Amygdala (tissue), 56 donors: Measurements from ENCODE around the gene MRGPRX3.
"Not testable (repeated sequence)": the region's sequence is repeated elsewhere in the genome, so short reads cannot be mapped to it uniquely, and the experiment has no call there.

ENCODE experiments used
- DNase-seq, 56 donors: peaks; one replicate each; lab custom pipeline; 2025; lab: John Stamatoyannopoulos, UW

MRGPRX3 gene

DNA sequence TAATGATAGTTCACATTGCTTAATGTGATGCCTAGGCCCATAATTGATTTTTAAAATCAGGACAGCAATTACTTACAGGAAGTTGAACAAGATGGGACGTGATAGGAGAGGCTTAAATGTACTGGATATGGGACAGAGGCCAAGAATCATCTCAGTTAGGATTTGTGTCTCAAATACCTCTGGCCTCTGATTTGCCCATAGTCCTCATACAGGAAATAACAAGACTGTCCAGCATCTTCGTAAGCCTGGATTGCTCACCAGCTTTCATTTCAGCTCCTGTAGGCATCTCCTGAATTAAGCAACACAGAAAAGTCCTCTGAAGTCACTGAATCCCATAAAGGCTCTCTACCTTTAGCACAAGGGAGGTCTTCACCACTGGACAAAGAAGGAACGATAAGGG lies at the start of gene MRGPRX3:
Gene MRGPRX3 (plus strand): TSS at position 231 of the 400 bp plus-strand sequence. CDS start 4,632 bp downstream, outside the sequence.
- DNase-seq = no peak

DNA sequence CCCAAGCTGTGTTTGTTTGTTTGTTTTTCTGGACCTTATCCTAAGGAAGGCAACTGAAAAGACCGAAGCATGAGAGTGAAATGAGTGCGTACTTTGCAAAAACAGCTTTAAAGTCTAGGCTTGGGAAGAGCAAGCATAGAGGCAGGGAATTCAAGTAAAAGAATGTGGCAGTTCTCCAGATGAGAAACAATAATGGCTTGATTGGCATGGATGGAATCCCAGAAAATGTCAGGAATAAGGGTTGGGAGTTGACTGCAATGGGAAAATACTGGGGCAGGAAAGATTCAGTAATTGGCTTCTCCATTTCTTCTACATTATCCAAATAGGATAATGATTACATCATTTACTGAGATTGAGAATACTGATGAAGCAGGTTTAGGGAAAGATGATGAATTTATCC lies 44.0 kb upstream of the MRGPRX3 start:
- DNase-seq = no peak

DNA sequence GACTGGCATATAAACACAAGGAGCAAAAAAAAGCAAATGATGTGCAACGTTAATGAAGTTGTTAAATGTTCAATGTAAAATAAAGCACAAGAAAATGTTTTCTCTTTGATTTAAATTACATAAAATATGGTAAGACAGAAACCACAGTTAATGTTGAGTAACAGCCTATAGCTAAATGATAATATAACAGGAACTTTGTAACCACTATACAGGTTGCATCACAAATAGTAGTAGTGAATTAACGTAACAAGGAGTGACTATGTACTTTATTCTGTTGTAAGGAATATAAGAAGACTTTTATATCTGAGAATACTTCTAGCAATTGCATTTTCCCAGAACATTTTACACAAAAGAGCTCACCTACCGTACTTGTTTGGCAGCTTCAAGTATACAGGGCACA lies 43.4 kb upstream of the MRGPRX3 start:
- no peak for DNase-seq

DNA sequence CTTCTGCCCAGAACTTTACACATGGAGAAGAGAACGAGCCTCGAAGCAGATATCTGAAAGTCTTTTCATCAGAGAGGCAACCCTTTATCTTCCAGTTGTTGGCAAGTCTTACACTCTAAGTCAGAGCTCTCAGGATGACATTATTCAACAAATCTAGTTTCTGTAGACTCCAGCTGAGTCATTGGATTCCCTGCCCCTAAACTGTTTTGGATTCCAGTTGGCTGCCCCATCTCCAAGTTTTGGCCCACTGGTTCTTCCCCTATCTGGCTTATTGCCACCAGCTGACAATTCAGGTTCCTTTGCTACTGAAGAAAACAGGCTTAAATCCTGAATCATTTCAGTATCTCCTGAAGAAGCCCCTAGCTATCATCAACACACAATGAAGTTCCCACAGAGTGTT lies 40.6 kb upstream of the MRGPRX3 start:
- no peak for DNase-seq

DNA sequence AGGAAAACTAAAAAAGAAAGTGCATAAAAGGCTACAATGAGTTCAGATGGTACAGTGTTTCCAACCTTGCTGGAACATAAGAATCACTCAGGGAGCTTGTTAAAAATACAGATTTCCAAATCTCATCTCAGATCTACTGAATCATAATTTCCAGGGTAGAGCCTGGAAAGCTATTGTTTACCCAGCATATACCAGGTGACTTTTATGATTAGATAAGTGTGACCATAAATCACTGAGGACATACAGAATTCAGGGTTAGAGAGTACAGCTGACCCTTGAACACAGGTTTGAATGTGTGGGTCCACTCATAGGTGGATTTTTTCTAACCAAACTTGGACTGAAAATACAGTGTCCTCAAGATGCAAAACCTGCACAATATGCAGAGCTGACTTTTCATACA lies 38.4 kb upstream of the MRGPRX3 start:
- DNase-seq = no peak

DNA sequence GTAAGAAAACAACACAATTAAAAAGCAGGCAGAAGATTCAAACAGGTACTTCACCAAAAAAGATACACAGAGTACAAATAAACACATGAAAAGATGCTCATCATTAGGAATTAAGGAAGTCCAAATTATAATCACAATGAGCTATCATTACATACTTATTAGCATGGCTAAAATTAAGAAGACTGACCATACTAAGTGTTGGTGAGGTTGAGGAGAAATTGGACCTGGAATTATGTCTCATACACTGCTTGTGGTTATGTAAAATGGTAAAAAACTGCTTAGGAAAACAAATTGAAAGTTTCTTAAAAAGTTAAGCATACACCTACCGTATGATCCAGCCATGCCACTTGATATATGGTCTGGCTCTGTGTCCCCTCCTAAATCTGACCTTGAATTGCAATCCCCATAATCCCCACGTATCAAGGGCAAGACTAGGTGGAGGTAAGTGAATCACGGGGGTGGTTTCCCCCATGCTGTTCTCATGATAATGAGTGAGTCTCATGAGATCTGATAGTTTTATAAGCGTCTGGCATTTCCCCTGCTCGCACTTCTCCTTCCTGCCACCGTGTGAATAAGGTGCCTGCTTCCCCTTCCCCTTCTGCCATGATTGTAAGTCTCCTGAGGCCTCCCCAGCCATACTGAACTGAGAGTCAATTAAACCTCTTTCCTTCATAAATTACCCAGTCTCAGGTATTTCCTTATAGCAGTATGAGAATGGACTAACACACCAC lies 31.3 kb upstream of the MRGPRX3 start:
- no peak for DNase-seq

DNA sequence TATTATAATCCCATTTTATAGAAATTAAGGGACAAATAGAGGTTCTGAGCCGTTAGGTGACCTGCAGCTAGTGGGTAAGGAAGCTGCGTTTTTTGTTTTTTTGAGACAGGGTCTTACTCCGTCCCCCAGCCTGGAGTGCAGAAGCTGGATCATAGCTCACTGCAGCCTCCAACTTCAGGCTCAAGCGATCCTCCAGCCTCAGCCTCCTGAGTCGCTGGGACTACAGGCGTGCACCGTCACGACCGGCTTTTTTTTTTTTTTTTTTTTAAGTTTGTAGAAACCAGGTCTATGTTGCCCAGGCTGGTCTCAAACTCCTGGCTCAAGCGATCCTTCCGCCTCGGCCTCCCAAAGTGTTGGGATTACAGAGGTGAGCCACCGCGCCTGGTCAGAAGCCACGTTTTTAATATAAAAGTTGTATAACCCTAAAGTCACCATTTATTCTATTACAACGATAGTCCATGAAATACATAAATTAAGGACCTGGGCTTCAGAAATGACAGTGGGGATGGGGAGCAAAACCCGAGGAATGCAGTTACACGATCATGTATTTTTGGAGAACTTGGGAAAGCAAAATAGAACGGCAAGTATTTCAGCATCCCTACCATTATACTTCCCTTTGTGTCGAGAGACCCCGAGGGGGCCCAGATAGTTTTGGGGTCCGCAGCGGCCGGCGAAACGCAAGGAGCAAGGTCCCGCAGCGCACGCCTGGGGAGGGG lies 27.1 kb upstream of the MRGPRX3 start:
- no peak for DNase-seq

DNA sequence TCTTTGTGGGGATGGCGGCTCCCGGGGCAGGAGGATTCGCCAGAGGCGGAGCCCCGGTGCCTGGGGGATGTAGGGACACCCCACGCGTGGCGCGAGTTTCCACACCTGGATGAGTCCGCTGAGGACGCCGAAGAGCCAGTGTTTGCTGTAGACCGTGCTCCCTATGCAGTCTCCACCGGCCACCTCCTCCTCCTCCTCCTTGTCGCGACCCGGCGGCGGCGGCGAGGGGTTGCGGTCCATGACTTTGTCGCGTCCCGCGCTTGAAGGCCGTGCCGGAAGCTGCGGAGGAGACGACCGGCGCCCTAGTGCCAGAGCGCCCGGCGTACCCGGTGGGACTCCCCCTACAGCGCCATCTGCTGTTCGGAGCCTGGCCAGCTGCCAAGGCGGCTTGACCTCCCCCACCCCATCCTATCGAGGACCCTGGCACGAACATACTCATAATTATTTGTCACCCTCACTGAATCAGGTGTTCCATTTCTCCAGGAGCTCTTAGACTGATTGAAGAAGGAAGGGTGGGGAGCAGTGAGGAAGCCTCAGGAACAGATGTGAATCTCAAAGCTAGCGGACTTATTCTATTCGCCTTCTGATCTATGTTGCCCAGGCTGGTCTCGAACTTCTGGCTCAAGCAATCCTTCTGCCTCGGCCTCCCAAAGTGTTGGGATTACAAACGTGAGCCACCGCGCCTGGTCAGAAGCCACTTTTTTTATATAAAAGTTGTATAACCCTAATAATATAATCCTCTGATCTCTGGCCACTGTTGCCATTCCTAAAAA lies 26.4 kb upstream of the MRGPRX3 start, which contains the start of gene SAAL1:
Gene SAAL1 (minus strand): TSS at position 281 of the 773 bp plus-strand sequence. CDS start 41 bp downstream, at position 240.
- peak; percentile 15 to 90 (median 70) for DNase-seq

DNA sequence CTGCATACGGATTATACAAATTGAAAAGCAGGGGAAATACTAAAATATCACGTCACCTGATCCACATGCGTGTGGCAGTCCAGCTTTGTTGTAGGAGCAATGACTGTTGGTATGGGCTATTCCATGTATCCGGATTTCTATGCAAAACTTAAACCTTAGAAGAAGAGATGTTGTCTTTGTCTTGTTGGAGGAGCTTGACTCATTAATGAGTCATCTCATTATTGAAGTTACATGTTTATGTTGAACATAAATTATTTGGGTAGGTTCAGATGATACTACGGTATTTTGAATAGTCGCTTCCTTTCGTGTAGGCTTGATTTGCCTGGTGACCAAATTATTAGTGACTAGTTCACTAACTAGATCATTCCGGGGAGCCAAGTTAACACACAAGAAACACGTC lies 25.7 kb upstream of the MRGPRX3 start:
- no peak for DNase-seq

DNA sequence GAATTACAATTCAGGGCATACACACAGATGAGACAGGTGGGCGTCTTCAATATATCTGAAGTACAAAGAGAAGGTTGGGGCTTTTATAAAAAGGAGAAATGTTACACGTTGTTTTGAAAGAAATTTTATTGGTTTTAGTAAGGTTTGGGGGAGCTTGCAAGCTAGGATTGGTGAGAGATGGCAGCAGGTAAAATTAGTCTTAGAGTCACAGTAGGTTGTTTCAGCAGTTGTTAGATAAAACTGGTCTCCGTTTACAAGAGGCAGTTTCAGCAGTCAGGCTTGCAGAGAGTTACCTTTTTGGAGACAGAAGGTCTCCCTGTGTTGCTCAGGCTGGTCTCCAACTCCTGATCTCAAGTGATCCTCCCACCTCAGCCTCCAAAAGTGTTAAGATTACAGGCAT lies 24.1 kb upstream of the MRGPRX3 start:
- DNase-seq = no peak

DNA sequence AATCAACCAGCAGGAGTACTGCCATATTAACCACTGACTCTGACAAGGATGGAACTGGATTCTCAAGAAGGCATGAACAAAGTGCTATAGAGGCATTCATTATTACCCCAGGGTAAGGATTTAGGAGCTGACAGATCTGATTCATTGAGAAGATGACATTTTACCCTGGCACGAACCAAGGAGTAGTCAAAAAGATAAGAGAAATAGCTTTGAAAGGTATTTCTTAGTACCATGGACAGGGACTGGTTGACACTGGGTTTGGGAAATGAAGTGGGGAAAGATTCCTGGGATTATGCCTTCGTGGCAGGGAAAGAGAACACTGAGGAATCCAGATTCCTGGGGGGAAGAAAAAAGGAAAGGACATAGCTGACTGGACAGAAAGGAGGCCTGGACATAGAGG lies 21.4 kb upstream of the MRGPRX3 start:
- DNase-seq = no peak

DNA sequence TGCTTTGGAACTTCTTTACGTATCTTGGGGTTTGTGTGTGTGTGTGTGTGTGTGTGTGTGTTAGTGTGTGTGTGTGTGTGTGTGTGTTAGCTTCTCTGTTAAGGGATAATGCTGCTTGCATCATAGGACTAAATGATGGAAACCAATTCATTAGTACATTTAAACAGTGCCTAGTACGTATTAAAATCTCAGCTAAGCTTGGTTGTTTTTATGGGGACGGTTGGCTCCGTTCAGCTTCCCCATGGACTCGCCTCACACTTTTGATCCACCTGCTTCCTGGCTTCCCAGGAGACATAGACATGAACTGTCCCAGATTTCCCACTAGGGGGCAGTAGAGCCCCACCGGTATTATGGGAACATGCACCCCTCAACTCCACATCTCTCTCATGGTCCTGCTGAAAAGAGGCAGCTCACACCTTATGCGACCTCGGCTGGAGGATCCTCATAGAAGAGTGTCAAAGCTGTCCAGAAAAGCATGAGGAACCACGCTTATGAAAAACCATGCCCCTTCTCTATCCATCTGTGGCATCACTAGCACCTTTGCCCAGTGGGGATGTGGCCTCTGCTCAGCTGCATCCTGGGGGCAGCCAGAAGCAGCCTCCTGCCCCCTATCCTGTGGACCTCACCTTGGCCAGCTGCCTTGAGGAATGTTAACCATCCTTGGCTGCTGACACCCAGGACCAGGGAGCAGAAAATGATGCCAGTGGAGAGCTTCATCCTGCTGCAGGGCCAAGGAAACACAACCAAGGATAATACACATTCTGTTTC lies 16.8 kb upstream of the MRGPRX3 start:
- DNase-seq = peak in 50 of 56 donors; percentile 0 to 74 (median 23)

DNA sequence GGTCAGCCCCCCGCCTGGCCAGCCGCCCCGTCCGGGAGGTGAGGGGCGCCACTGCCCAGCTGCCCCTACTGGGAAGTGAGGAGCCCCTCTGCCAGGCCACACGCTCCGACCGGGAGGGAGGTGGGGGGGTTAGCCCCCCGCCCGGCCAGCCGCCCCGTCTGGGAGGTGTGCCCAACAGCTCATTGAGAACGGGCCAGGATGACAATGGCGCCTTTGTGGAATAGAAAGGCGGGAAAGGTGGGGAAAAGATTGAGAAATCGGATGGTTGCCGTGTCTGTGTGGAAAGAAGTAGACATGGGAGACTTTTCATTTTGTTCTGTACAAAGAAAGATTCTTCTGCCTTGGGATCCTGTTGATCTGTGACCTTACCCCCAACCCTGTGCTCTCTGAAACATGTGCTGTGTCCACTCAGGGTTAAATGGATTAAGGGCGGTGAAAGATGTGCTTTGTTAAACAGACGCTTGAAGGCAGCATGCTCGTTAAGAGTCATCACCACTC lies 11.0 kb upstream of the MRGPRX3 start:
- DNase-seq = not testable (repeated sequence)

DNA sequence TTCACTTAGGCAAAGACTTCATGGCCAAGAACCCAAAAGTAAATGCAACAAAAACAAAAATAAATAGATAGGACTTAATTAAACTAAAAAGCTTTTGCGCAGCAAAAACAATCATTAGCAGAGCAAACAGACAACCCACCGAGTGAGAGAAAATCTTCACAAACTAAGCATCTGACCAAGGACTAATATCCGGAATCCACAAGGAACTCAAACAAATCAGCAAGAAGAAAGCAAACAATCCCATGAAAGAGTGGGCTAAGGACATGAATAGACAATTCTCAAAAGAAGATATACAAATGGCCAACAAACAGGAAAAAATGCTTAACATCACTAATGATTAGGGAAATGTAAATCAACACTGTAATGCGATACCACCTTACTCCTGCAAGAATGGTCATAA lies 1.3 kb upstream of the MRGPRX3 start:
- DNase-seq = not testable (repeated sequence)

DNA sequence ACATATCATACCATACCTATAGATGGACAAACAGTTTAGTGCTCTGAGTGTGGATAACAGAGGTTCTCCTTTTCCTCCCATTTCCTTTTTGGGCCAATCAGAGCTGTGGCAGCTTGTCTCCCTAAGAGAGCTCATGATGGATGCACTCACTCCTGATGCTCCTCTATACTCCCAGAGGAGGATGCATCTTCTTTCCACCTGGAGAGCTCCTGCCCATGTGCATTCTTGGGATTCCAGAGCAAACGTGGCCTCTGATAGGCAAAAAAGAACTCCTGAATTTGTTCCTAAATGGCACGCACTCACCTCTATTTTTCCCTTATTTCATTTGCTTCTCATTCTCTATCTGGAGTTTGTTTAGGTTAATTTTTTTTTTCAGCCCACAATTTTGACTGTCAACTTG lies 2.9 kb downstream of the MRGPRX3 start:
- no peak for DNase-seq

DNA sequence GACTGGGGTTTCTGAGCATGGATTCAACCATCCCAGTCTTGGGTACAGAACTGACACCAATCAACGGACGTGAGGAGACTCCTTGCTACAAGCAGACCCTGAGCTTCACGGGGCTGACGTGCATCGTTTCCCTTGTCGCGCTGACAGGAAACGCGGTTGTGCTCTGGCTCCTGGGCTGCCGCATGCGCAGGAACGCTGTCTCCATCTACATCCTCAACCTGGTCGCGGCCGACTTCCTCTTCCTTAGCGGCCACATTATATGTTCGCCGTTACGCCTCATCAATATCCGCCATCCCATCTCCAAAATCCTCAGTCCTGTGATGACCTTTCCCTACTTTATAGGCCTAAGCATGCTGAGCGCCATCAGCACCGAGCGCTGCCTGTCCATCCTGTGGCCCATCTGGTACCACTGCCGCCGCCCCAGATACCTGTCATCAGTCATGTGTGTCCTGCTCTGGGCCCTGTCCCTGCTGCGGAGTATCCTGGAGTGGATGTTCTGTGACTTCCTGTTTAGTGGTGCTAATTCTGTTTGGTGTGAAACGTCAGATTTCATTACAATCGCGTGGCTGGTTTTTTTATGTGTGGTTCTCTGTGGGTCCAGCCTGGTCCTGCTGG lies 4.9 kb downstream of the MRGPRX3 start:
- no peak for DNase-seq

DNA sequence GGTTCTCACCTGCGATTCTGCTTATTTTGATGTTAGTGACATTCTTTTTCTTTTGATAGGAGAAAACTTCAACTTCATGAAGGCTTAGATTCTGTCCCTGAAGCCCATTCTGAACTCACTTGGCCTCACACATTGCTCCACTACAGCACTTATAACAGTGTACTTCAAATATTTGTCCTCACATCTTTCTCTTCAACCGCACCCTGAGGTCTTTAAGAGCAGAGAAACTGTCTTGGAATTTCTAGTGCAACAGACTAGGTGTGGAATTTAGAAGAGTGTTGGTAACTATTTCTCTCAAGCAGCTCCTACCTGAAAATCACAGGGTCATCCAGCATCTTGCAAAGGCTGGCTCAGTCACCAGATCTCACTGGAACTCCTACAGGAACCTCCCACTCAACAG lies 7.8 kb downstream of the MRGPRX3 start:
- DNase-seq = no peak

DNA sequence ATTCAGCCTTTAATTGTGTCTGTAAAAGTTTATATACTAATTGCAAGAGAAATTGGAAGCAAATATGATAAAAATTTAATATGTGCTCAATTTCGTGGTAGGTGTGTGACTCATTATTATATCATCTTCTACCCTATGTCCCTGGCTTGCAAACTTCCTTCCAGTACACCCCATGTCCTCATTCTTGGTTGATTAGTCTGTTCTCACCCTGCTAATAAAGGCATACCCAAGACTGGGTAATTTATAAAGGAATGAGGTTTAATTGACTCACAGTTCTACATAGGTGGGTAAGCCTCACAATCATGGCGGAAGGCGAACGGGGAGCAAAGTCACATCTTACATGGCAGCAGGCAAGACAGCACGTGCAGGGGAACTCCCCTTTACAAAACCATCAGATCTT lies 11.9 kb downstream of the MRGPRX3 start:
- no peak for DNase-seq

DNA sequence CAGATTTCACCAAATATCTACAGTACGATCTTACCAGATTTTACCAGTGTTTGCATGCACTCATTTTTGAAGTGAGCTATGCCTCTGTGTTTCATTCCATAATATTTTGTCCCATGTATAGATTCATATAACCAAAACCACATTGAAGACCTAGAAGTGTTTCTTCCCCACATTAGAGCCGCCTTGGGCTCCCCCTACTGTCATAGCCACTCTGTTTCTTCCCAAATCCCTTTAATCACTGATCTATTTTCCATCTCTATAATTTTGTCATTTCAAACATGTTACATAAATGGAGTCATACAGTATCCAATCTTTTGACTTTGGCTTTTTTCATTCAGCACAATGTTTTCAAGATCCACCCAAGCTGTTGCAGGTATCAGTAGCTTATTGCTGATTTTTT lies 12.7 kb downstream of the MRGPRX3 start:
- no peak for DNase-seq

DNA sequence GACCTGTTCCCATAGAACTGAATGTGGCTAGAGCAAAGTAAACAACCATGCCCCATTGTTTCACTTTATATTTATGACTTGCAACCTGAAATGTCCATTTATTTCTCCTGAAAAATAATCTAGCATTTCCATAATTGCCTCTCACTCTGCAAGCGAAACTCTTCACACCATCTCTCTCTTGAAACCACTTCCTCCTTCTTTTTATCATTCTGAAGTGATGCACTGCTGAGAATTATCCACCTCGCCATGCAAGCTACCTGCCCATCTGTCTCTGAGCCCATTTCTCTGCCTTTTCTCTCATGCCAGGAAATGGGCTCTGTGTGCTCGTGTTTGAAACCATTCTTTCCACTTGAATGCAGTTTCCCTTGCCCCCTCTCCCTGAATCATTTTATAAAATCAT lies 13.5 kb downstream of the MRGPRX3 start:
- DNase-seq = no peak
